ENCODE measurements around the gene AKAP6.

GRCh38 chr14:32702562-32702961, 373.5 kb downstream of the AKAP6 start:
- TF ChIP-seq POLR2A (IDR thresholded peaks at IDR 0.05; ENCODE audit: borderline replicate concordance, extremely low read depth, insufficient read depth, insufficient read length) (no peak), REST (IDR thresholded peaks at IDR 0.05; ENCODE audit: low read depth) (no peak), CTCF (IDR thresholded peaks at IDR 0.05 in 2 of 3, conservative IDR thresholded peaks at IDR 0.05 in 1 of 3; ENCODE audit: borderline replicate concordance in 1 of 3, insufficient read depth in 1 of 3, low read depth in 2 of 3, low read length in 2 of 3) (no peak), CBX3 (IDR thresholded peaks at IDR 0.05; ENCODE audit: low read depth) (no peak), EZH2phosphoT487 (IDR thresholded peaks at IDR 0.05; ENCODE audit: borderline replicate concordance) (no peak), EZH2 (IDR thresholded peaks at IDR 0.05) (no peak), SIN3A (IDR thresholded peaks at IDR 0.05; ENCODE audit: low read depth) (no peak), SP1 (IDR thresholded peaks at IDR 0.05; ENCODE audit: low read depth) (no peak), YY1 (IDR thresholded peaks at IDR 0.05; ENCODE audit: extremely low read depth, insufficient replicate concordance, low read depth, low read length) (no peak), POLR2AphosphoS5 (IDR thresholded peaks at IDR 0.05; ENCODE audit: low read depth, low read length) (no peak), ZBTB33 (IDR thresholded peaks at IDR 0.05; ENCODE audit: extremely low read depth, insufficient replicate concordance, low read length) (no peak), ZFX (IDR thresholded peaks at IDR 0.05) (no peak), SRF (IDR thresholded peaks at IDR 0.05; ENCODE audit: low read depth) (no peak), ELF1 (IDR thresholded peaks at IDR 0.05; ENCODE audit: borderline replicate concordance, low read depth) (no peak)
